HEK293T (cell line): Measurements from ENCODE around the gene PIGU.

Experiments
- CTCF ChIA-PET: fragments of 350-600 bp; formaldehyde crosslinking; extraction: SDS; loops from one replicate; lab custom pipeline; 2021; ENCODE audit warnings: antibody characterized with exemption, inconsistent platforms; lab: Yijun Ruan, JAX
- POLR2A ChIA-PET: fragments of 350-600 bp; formaldehyde crosslinking; extraction: SDS; loops from one replicate; lab custom pipeline; 2020; ENCODE audit warnings: antibody characterized with exemption, inconsistent platforms; lab: Yijun Ruan, JAX
- DNase-seq: peaks from one replicate; pipeline ENCODE4 v3.0.0; 2012; ENCODE audit warnings: mixed read lengths; ENCODE audit errors: extremely low spot score
- ARNT ChIP-seq: fragments of 450-650 bp; IDR thresholded peaks from 2 replicates; pipeline ENCODE4 v1.6.1; 2017; ENCODE audit warnings: mild to moderate bottlenecking
- BHLHE40 ChIP-seq: fragments of 450-650 bp; IDR thresholded peaks from 2 replicates; pipeline ENCODE4 v1.6.1; 2016; ENCODE audit warnings: mild to moderate bottlenecking, moderate library complexity, borderline replicate concordance
- CTBP1 ChIP-seq: fragments of 450-650 bp; IDR thresholded peaks from 2 replicates; pipeline ENCODE4 v1.6.1; 2016; ENCODE audit warnings: borderline replicate concordance
- ELF4 ChIP-seq: fragments of 450-650 bp; IDR thresholded peaks from 2 replicates; pipeline ENCODE4 v1.6.1; 2017; ENCODE audit warnings: antibody characterized with exemption
- FOXA1 ChIP-seq: fragments of 450-650 bp; IDR thresholded peaks from 2 replicates; pipeline ENCODE4 v1.6.1; 2016; ENCODE audit warnings: mild to moderate bottlenecking
- FOXK2 ChIP-seq: fragments of 450-650 bp; IDR thresholded peaks from 2 replicates; pipeline ENCODE4 v1.6.1; 2016; ENCODE audit warnings: mild to moderate bottlenecking
- FOXM1 ChIP-seq: fragments of 450-650 bp; IDR thresholded peaks from 2 replicates; pipeline ENCODE4 v1.6.1; 2017; ENCODE audit warnings: mild to moderate bottlenecking, borderline replicate concordance
- HDGF ChIP-seq: fragments of 450-650 bp; IDR thresholded peaks from 2 replicates; pipeline ENCODE4 v1.6.1; 2017; ENCODE audit warnings: antibody characterized with exemption, borderline replicate concordance
- L3MBTL2 ChIP-seq: fragments of 450-650 bp; conservative IDR thresholded peaks from 2 replicates; pipeline ENCODE4 v1.6.1; 2016; ENCODE audit warnings: mild to moderate bottlenecking
- LEF1 ChIP-seq: fragments of 450-650 bp; IDR thresholded peaks from 2 replicates; pipeline ENCODE4 v1.6.1; 2017; ENCODE audit warnings: mild to moderate bottlenecking, borderline replicate concordance
- NFRKB ChIP-seq: fragments of 450-650 bp; IDR thresholded peaks from 2 replicates; pipeline ENCODE4 v1.6.1; 2016; ENCODE audit warnings: mild to moderate bottlenecking, moderate library complexity
- PKNOX1 ChIP-seq: fragments of 450-650 bp; IDR thresholded peaks from 2 replicates; pipeline ENCODE4 v1.6.1; 2016
- SP1 ChIP-seq: fragments of 450-650 bp; IDR thresholded peaks from 2 replicates; pipeline ENCODE4 v1.6.1; 2017
- SUZ12 ChIP-seq: fragments of 450-650 bp; IDR thresholded peaks from 2 replicates; pipeline ENCODE4 v1.6.1; 2016; ENCODE audit warnings: mild to moderate bottlenecking
- TARDBP ChIP-seq: fragments of 450-650 bp; IDR thresholded peaks from 2 replicates; pipeline ENCODE4 v1.6.1; 2016
- ZNF384 ChIP-seq: fragments of 450-650 bp; IDR thresholded peaks from 2 replicates; pipeline ENCODE4 v1.6.1; 2016

PIGU gene

GRCh38 chr20:34567892-34568865 lies 108.7 kb downstream of the PIGU start:
- DNase-seq: no peak
- ChIA-PET CTCF (interaction anchor here (0.7 kb wide), 1 partner anchor 208 kb away, joined by 3 read pairs; no protein-coding TSS in a partner anchor), POLR2A (no interaction called here)
- TF ChIP-seq ARNT: no peak
- TF ChIP-seq ZNF384: no peak
- TF ChIP-seq SUZ12: no peak
- no peak for TF ChIP-seq NFRKB
- no peak for TF ChIP-seq BHLHE40
- no peak for TF ChIP-seq FOXM1
- TF ChIP-seq SP1: no peak
- no peak for TF ChIP-seq ELF4
- no peak for TF ChIP-seq LEF1
- no peak for TF ChIP-seq FOXK2
- TF ChIP-seq L3MBTL2: no peak
- no peak for TF ChIP-seq FOXA1
- no peak for TF ChIP-seq CTBP1
- no peak for TF ChIP-seq HDGF
- TF ChIP-seq TARDBP: no peak
- TF ChIP-seq PKNOX1: no peak

- TF ChIP-seq ELF4: no peak
- no peak for TF ChIP-seq BHLHE40
- no peak for TF ChIP-seq PKNOX1
- no peak for TF ChIP-seq CTBP1
- TF ChIP-seq NFRKB: no peak
- no peak for TF ChIP-seq SP1
- TF ChIP-seq ARNT: no peak
- TF ChIP-seq SUZ12: no peak
- TF ChIP-seq FOXM1: no peak
- no peak for TF ChIP-seq FOXA1
- TF ChIP-seq HDGF: no peak
- no peak for TF ChIP-seq ZNF384
- TF ChIP-seq LEF1: no peak
- no peak for TF ChIP-seq FOXK2
- TF ChIP-seq L3MBTL2: no peak
- TF ChIP-seq TARDBP: no peak
- CTCF ChIA-PET: interaction anchor here (0.7 to 2.1 kb wide), 2 partner anchors 140 to 209 kb away, joined by 3 to 7 read pairs; no protein-coding TSS in a partner anchor
- DNase-seq: no peak
- POLR2A ChIA-PET: no interaction called here
Observed at GRCh38 chr20:34566978-34567891, 109.7 kb downstream of the PIGU start.

GRCh38 chr20:34564833-34565232 lies 112.1 kb downstream of the PIGU start:
- CTCF ChIA-PET: no interaction called here
- no peak for TF ChIP-seq L3MBTL2
- no peak for TF ChIP-seq CTBP1
- TF ChIP-seq LEF1: no peak
- TF ChIP-seq TARDBP: no peak
- no peak for TF ChIP-seq SUZ12
- no peak for TF ChIP-seq HDGF
- TF ChIP-seq SP1: no peak
- TF ChIP-seq BHLHE40: no peak
- TF ChIP-seq ELF4: no peak
- TF ChIP-seq NFRKB: no peak
- TF ChIP-seq ARNT: no peak
- TF ChIP-seq ZNF384: no peak
- no peak for TF ChIP-seq FOXM1
- TF ChIP-seq FOXK2: no peak
- TF ChIP-seq FOXA1: no peak
- TF ChIP-seq PKNOX1: no peak
- POLR2A ChIA-PET: no interaction called here
- no peak for DNase-seq

- ChIA-PET CTCF (interaction anchor here (1.4 kb wide), 1 partner anchor 26 kb away, joined by 3 read pairs; no protein-coding TSS in a partner anchor), POLR2A (no interaction called here)
- peak; percentile 48 for DNase-seq
- no peak for TF ChIP-seq CTBP1
- TF ChIP-seq SUZ12: no peak
- no peak for TF ChIP-seq LEF1
- TF ChIP-seq L3MBTL2: no peak
- no peak for TF ChIP-seq HDGF
- TF ChIP-seq TARDBP: no peak
- TF ChIP-seq FOXM1: no peak
Observed at GRCh38 chr20:34562641-34563040, 114.3 kb downstream of the PIGU start.

- TF ChIP-seq ZNF384: no peak
- no peak for TF ChIP-seq NFRKB
- TF ChIP-seq PKNOX1: no peak
- TF ChIP-seq FOXM1: no peak
- TF ChIP-seq CTBP1: no peak
- TF ChIP-seq FOXA1: no peak
- no peak for TF ChIP-seq FOXK2
- no peak for TF ChIP-seq LEF1
- no peak for TF ChIP-seq ARNT
- TF ChIP-seq TARDBP: no peak
- TF ChIP-seq ELF4: no peak
- no peak for TF ChIP-seq BHLHE40
- no peak for TF ChIP-seq HDGF
- TF ChIP-seq L3MBTL2: no peak
- no peak for TF ChIP-seq SP1
- TF ChIP-seq SUZ12: no peak
- ChIA-PET POLR2A (no interaction called here), CTCF (interaction anchor here (1.4 kb wide), 1 partner anchor 25 kb away, joined by 3 read pairs; no protein-coding TSS in a partner anchor)
- no peak for DNase-seq
Observed at GRCh38 chr20:34561661-34562060, 115.2 kb downstream of the PIGU start.
